ENCODE data around the gene RNF212B. TPM values are rescaled to one million over a fixed set of nuclear protein-coding genes. Genes with fewer than 3 reads are reported as not detected.
A peak's percentile ranks its signal among the peaks of the same experiment; 100 is the strongest.
"Not testable (repeated sequence)": the region's sequence is repeated elsewhere in the genome, so short reads cannot be mapped to it uniquely, and the experiment has no call there.

RNF212B gene
- total RNA-seq, 4 donors from 2014 or later = not detected

DNA sequence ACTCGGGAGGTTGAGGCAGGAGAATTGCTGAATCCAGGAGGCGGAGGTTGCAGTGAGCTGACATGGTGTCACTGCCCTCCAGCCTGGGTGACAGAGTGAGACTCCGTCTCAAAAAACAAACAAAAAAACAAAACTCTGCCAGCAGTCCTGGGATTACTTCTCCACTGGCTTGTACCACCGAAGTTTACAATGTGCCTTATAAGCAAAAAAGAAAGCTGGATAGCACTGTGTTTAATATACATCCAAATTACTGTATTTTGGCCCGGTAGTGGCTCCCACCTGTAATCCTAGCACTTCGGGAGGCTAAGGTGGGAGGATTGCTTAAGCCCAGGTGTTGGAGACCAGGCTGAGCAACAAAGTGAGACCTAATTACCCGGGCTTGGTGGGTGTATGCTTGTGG lies 31.5 kb downstream of the RNF212B start:
- TF ChIP-seq POLR2A (IDR thresholded peaks at IDR 0.05) = no peak
- Histone ChIP-seq H3K4me1 (peaks cover 3% of the 10 kb centered on the region), H3K27ac (no peak overlapping the region), H3K9me3 (no peaks in the 10 kb centered on the region), H3K36me3 (no peaks in the 10 kb centered on the region), H3K27me3 (no peaks in the 10 kb centered on the region), H3K4me3 (no peak overlapping the region)
- 91% methylated on average over 7 of the region's 7 CpGs for WGBS
- no peak for DNase-seq (ENCODE audit: low spot score in 2 of 2)

DNA sequence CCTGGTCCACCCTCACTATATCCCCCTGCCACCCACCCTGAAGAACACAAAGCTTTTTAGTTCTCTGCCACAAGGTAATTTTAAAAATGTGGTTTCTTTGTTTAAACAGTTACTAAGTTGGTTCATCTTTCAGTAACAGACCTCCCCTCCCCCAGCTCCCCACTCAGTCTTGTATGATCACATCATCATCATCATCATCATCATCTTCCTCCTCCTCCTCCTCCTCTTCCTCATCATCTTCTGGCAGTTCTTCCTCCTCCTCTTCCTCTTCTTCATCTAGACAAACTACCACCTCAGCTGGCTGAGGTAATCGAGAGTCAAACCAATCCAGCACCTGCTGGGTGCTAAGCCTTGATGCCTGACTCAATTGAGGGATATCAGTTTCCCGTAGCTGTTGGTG lies 37.7 kb downstream of the RNF212B start:
- Histone ChIP-seq H3K4me3 (no peak overlapping the region), H3K9me3 (no peaks in the 10 kb centered on the region), H3K4me1 (peaks cover 2% of the 10 kb centered on the region), H3K27ac (no peak overlapping the region), H3K27me3 (no peaks in the 10 kb centered on the region), H3K36me3 (peaks cover 14% of the 10 kb centered on the region)
- no peak for DNase-seq (ENCODE audit: low spot score in 2 of 2)
- TF ChIP-seq POLR2A (IDR thresholded peaks at IDR 0.05) (no peak), POLR2AphosphoS5 (IDR thresholded peaks at IDR 0.05) (no peak), EP300 (IDR thresholded peaks at IDR 0.05) (no peak)
- TF ChIP-seq, protein P1, sequence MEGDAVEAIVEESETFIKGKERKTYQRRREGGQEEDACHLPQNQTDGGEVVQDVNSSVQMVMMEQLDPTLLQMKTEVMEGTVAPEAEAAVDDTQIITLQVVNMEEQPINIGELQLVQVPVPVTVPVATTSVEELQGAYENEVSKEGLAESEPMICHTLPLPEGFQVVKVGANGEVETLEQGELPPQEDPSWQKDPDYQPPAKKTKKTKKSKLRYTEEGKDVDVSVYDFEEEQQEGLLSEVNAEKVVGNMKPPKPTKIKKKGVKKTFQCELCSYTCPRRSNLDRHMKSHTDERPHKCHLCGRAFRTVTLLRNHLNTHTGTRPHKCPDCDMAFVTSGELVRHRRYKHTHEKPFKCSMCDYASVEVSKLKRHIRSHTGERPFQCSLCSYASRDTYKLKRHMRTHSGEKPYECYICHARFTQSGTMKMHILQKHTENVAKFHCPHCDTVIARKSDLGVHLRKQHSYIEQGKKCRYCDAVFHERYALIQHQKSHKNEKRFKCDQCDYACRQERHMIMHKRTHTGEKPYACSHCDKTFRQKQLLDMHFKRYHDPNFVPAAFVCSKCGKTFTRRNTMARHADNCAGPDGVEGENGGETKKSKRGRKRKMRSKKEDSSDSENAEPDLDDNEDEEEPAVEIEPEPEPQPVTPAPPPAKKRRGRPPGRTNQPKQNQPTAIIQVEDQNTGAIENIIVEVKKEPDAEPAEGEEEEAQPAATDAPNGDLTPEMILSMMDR (IDR thresholded peaks at IDR 0.05) = no peak
- 91% methylated on average over 2 of the region's 2 CpGs for WGBS

- DNase-seq (ENCODE audit: low spot score in 2 of 2) = no peak
- no peak overlapping the region for H3K27ac ChIP-seq
- no peaks in the 10 kb centered on the region for H3K9me3 ChIP-seq
- no peaks in the 10 kb centered on the region for H3K4me1 ChIP-seq
- TF ChIP-seq POLR2A (IDR thresholded peaks at IDR 0.05) = no peak
- TF ChIP-seq POLR2AphosphoS5 (IDR thresholded peaks at IDR 0.05) = no peak
- no peak for TF ChIP-seq EP300 (IDR thresholded peaks at IDR 0.05)
- TF ChIP-seq, protein P1 (IDR thresholded peaks at IDR 0.05) = no peak
- WGBS = 86% methylated on average over 3 of the region's 3 CpGs
- peaks cover 14% of the 10 kb centered on the region for H3K36me3 ChIP-seq
- no peaks in the 10 kb centered on the region for H3K27me3 ChIP-seq
- H3K4me3 ChIP-seq = no peak overlapping the region
Observed at GRCh38 chr14:23277189-23277588, 39.5 kb downstream of the RNF212B start.

DNA sequence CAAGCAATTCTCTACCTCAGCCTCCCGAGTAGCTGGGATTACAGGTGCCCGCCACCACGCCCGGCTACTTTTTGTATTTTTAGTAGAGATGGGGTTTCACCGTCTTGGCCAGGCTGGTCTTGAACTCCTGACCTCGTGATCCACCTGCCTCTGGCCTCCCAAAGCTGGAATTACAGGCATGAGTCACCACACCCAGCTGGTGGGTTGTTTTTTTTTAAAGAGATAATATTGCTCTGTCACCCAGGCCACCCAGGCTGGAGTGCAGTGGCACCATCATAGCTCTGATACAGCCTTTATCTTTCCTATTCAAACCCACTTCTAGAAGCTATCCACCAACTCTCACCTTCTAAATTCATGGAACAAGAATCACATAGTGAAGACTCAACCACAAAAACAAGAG lies 40.2 kb downstream of the RNF212B start:
- not testable (repeated sequence) for H3K4me3 ChIP-seq; H3K9me3 ChIP-seq; DNase-seq (ENCODE audit: low spot score in 2 of 2); H3K27me3 ChIP-seq; H3K27ac ChIP-seq; H3K4me1 ChIP-seq
- WGBS = 97% methylated on average over 6 of the region's 6 CpGs
- peaks cover 14% of the 10 kb centered on the region for H3K36me3 ChIP-seq

DNA sequence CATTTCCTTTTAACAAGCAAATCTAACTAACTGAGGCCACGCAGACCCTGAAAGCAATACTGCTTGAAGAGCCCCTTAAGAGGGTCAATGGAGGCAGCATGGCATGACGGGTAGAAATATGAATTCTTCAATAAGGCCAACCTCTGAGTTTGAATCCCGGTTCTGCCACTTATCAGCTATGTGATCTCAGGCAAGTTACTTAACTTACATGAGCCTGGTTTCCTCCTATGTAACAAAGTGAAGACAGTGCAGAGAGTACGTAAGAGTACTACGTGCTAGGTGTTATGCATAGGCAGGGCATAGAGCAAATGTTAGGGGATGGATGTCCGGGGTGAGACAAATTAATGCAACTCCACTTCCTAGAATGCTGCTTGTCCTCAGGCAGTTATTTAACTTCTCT lies 43.5 kb downstream of the RNF212B start:
- DNase-seq (ENCODE audit: low spot score in 2 of 2) = no peak
- H3K27ac ChIP-seq = no peak overlapping the region
- H3K4me3 ChIP-seq = no peak overlapping the region
- H3K36me3 ChIP-seq = peaks cover 6% of the 10 kb centered on the region
- WGBS = 95% methylated on average over 6 of the region's 6 CpGs
- TF ChIP-seq EP300 (IDR thresholded peaks at IDR 0.05) (no peak), POLR2AphosphoS5 (IDR thresholded peaks at IDR 0.05) (no peak), POLR2A (IDR thresholded peaks at IDR 0.05) (no peak)
- TF ChIP-seq, protein P1 (IDR thresholded peaks at IDR 0.05) = no peak
- peaks cover 14% of the 10 kb centered on the region for H3K4me1 ChIP-seq
- H3K9me3 ChIP-seq = no peaks in the 10 kb centered on the region
- no peaks in the 10 kb centered on the region for H3K27me3 ChIP-seq

DNA sequence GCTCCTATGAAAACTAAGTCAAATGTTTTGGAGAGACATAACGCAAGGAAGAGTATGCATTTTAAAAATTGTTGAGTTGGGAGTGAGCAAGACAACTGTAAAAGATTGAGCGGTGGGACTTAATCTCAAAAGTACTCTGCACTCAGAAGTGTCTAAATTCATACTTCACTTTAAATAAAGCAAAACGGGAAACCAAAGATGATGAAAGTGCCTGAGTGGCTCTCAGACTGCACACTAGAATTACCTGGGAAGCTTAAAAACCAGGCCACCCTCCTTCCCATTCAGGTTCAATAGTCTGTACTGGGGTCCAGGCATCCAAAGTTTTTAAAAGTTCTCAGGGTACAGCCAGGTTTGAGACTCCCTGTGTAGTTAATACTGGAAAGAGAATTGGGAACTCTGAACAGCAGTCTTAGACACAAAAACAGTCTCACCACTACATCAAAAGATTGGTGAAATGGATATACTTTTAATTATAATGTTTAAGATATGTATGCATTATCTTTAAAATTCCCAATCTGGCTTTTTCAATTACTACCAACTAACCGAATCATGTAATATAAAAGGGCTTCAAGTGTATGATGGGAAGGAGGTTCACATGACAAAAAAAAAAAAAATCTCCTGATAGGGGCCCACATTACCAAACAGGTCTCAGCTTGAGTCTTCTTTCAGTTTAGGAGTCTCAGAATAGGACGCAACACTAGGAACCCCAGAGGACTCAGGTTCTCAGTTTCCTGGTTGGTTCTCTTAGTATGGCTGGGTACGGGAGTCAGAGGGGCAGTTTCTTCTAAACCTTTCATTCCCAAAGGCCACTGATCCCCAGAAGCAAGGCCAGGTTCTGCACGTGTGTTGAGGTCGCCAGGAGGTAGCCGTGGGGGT lies 47.2 kb downstream of the RNF212B start:
- Histone ChIP-seq H3K9me3 (no peaks in the 10 kb centered on the region), H3K27ac (peak overlapping the region; percentile 93), H3K36me3 (no peaks in the 10 kb centered on the region), H3K4me1 (peaks cover 22% of the 10 kb centered on the region), H3K27me3 (no peaks in the 10 kb centered on the region), H3K4me3 (peak overlapping the region; percentile 97)
- DNase-seq (ENCODE audit: low spot score in 2 of 2) = no peak
- TF ChIP-seq EP300 (IDR thresholded peaks at IDR 0.05) = no peak
- no peak for TF ChIP-seq POLR2AphosphoS5 (IDR thresholded peaks at IDR 0.05)
- no peak for TF ChIP-seq POLR2A (IDR thresholded peaks at IDR 0.05)
- TF ChIP-seq, protein P1 (IDR thresholded peaks at IDR 0.05) = no peak
- WGBS = 27% methylated on average over 9 of the region's 9 CpGs
